Neural cell (in vitro differentiated cells): ENCODE measurements around the gene PMCH.

Source experiments
- CTCF ChIP-seq: fragments of 450-650 bp; IDR thresholded peaks from 2 replicates; pipeline ENCODE4 v1.5.1; 2014; ENCODE audit warnings: antibody characterized with exemption, mild to moderate bottlenecking, moderate library complexity; ENCODE audit not compliant: poor library complexity, severe bottlenecking
- TAF1 ChIP-seq: IDR thresholded peaks from 2 replicates; pipeline ENCODE4 v1.6.1; 2012; ENCODE audit warnings: low read depth
- TF ChIP-seq, protein P1 (sequence below): IDR thresholded peaks from 2 replicates; pipeline ENCODE4 v1.6.1; 2012; ENCODE audit warnings: borderline replicate concordance

- TF ChIP-seq, protein P1, sequence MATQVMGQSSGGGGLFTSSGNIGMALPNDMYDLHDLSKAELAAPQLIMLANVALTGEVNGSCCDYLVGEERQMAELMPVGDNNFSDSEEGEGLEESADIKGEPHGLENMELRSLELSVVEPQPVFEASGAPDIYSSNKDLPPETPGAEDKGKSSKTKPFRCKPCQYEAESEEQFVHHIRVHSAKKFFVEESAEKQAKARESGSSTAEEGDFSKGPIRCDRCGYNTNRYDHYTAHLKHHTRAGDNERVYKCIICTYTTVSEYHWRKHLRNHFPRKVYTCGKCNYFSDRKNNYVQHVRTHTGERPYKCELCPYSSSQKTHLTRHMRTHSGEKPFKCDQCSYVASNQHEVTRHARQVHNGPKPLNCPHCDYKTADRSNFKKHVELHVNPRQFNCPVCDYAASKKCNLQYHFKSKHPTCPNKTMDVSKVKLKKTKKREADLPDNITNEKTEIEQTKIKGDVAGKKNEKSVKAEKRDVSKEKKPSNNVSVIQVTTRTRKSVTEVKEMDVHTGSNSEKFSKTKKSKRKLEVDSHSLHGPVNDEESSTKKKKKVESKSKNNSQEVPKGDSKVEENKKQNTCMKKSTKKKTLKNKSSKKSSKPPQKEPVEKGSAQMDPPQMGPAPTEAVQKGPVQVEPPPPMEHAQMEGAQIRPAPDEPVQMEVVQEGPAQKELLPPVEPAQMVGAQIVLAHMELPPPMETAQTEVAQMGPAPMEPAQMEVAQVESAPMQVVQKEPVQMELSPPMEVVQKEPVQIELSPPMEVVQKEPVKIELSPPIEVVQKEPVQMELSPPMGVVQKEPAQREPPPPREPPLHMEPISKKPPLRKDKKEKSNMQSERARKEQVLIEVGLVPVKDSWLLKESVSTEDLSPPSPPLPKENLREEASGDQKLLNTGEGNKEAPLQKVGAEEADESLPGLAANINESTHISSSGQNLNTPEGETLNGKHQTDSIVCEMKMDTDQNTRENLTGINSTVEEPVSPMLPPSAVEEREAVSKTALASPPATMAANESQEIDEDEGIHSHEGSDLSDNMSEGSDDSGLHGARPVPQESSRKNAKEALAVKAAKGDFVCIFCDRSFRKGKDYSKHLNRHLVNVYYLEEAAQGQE: no peak
- TF ChIP-seq CTCF (no peak), TAF1 (no peak)
Observed at GRCh38 chr12:102171951-102172350, 25.7 kb downstream of the PMCH start.
